ENCODE measurements around the gene NCOA7.
"Not testable (repeated sequence)": the region's sequence is repeated elsewhere in the genome, so short reads cannot be mapped to it uniquely, and the experiment has no call there.

NCOA7 gene

DNA sequence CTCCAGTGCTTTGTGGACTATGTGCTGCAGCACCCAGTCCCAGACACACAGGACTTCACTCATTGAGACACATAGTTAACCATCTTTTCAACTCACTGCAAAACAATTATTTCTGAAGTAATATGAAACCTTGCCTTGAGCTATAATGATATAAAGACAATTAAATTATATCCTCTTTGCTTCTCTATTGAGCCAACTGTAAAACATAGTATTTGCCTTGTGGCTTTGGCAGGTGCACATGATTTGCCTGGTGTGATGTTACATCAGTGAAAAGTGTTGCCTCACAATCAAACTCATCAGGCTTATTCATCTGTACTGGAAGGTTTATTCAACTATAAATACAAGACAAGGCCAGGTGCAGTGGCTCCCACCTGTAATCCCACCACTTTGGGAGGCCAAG is 80.6 kb downstream of the NCOA7 start:
- DNase-seq (ENCODE audit: low read depth): no peak

DNA sequence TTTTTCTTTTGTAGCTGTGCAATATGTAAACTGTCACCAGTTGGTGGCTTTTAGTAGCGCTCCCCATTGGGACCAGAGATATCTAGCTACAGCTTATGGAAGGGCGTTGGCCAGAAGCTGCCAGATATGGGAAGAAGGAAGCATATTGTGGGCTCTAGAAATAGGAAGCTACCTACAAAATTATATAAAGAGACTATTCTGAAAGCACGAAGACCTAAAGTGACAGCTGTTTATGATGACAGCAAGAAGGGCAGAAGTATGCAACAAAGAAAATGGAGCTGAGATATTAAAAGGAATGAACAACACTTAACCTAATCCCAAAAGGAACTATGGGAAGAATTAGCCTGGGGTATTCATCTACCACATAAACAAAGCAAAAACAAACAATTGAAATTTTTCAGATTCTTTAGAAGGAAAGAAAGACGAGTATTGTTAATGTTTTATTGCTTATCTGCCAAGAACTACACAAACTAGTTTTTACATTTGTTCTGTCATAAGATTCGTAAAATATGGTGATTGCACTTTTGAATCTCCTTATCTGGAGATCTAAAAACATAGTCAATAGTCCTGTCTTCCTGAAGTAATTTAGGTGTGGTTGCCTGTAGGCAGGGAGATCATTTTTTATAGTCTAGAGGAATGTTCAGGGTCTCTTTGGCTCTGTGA is 81.6 kb downstream of the NCOA7 start:
- no peak for DNase-seq (ENCODE audit: low read depth)

DNA sequence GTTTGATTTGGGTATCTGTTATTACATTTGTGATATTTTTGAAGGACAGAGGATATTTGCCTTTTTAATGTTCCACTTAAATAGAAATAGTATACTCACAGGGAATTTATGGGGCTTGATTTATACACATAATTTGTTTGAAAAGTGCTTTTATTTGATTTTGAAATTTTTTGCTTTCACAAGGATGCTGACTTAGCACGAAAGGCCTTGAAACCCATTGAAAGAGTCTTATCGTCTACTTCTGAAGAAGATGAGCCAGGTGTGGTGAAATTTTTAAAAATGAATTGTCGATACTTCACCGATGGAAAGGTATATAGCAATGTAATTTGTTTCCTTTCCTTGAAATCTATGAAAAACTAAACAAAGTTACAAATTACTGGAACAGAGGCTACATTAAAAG is 91.5 kb downstream of the NCOA7 start:
- no peak for DNase-seq (ENCODE audit: low read depth)

DNA sequence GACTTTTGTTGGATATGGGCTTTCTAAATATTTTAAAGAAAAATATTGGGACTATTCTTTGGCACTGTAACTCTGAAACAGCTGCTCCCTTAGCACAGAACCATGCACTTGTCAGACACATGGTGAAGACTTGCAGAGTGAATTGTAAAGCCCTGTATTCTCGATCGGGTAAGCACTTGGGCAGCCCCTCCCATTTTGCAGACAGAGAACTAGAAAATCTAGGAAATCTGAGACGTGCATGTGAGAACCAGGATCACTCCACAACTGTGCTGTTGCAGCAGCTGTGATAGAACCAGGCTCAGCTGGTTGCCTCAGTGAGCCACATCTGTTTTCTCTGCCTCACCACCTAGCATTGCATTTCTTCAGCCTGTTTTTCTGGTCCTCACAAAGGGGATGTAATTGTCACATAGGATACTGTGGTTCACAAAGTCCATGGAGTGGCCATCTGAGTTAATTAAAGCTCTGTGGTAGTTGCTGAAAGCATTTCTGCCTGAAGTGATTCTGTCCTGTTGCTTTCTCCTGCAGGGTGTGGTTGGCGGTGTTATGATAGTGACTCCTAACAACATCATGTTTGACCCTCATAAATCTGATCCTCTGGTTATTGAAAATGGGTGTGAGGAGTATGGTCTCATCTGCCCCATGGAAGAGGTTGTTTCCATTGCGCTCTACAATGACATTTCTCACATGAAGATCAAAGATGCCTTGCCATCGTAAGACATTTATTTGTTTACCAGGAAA is 94.0 kb downstream of the NCOA7 start:
- DNase-seq (ENCODE audit: low read depth): no peak

DNA sequence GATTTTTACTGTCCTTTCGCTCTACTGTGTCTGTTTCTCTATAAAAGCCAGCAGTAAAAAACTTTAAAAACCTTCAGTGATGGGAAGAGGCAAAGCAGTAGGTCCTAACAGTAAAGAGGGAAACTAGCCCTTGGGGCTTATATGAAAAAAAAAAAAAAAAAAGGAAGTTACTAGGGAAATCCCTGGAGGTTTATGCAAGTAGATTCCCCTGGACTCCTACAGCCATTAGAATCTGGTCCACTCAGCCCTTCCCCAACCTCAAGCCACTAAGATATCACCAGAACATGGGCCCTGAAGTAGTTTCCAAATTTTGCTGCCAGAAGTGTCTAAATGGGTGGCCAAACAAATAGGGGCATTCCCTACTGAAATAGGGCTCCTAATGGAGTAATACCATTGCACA is 95.3 kb downstream of the NCOA7 start:
- no peak for DNase-seq (ENCODE audit: low read depth)

DNA sequence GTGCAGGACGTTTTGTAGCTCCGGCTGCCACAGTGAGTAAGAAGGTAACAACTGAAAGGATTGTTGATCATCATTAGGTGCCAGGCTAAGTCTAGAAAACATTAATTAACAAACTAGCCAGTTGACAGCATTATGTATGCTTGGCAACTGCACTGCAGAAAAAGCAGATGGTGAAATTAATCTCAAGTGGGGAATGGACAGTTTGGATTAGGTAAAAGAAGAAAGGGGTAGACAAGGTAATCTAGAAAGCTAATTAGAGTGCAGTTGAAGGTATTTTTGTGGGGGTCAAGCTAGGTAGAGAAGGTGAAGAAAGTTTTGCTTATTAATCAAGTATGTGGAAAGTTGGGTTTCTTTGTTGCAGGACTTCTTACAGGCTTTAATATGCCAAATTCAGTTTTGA is 96.2 kb downstream of the NCOA7 start:
- DNase-seq (ENCODE audit: low read depth): no peak

DNA sequence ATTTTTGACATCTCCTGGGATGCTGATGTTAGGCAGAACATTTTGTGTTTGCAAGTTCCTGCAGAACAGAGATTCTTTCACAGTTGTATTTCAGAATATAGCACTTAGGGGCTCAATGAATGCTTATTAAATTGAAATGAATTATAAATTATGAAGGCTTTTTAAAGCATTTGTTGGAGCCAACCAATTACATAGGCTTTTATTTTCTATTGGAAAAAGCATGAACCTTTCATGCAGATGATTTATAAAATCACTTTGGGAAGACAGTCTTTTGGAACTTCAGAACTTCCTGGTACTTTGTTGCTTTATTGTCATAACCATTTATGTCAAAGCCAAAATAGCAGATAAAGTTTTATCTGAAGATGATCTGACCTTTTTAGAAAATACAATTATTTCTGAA is 96.6 kb downstream of the NCOA7 start:
- DNase-seq (ENCODE audit: low read depth): no peak

DNA sequence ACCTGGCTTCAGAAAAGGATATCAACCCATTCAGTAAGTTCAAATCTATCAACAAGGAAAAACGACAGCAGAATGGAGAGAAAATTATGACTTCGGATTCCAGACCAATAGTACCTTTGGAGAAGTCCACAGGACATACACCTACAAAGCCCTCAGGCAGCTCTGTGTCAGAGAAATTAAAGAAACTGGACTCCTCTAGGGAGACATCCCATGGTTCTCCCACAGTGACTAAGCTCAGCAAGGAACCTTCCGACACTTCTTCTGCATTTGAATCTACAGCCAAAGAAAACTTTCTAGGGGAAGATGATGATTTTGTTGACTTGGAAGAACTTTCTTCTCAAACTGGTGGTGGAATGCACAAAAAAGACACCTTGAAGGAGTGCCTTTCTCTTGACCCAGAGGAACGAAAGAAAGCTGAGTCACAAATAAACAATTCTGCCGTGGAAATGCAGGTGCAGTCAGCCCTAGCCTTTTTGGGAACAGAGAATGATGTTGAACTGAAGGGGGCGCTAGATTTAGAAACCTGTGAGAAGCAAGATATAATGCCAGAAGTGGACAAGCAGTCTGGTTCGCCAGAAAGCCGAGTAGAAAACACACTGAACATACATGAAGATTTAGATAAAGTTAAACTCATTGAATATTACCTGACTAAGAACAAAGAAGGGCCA is 98.4 kb downstream of the NCOA7 start:
- DNase-seq (ENCODE audit: low read depth): no peak

DNA sequence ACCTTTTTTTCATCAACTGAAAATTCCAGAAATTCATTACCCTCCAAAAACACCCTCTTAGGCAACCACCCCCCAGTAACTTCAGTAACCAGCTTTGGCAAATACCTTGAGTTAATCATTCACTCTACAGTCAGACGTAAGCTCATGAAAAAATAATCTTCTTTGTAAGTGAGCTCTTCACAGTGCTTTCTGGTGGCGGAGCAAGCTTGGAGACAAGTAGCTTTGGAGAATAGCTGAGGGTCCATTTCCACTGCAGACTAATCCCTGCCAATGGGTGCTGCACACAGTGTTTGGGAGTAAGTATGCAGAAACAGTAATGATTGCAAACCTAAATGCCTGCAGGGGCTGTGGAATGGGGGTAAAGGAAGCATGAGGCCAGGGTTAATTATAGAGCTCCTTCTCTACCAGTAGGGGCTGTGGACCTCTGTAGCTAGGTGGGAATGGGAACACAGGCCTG is 109.0 kb downstream of the NCOA7 start:
- DNase-seq (ENCODE audit: low read depth): no peak

DNA sequence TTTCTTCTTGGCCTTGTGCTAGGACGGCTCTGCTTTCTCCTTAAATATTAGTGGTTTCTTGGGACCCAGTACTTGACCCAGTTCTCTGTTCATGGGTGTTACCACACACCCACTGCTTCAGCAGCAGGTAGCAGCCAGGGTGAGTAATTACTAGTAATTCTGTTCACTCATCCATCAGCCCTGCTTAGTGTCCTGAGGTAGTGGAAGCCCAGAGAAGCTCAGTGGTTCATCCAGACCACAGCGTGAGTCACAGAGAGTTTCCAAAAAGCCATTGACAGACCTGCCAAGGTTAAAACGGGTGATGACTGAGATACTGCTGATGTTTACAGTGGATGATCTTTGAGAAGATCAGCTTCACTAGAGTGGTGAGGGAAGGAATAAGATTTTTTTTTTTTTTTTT is 114.1 kb downstream of the NCOA7 start:
- peak; percentile 14 for DNase-seq (ENCODE audit: low read depth)

DNA sequence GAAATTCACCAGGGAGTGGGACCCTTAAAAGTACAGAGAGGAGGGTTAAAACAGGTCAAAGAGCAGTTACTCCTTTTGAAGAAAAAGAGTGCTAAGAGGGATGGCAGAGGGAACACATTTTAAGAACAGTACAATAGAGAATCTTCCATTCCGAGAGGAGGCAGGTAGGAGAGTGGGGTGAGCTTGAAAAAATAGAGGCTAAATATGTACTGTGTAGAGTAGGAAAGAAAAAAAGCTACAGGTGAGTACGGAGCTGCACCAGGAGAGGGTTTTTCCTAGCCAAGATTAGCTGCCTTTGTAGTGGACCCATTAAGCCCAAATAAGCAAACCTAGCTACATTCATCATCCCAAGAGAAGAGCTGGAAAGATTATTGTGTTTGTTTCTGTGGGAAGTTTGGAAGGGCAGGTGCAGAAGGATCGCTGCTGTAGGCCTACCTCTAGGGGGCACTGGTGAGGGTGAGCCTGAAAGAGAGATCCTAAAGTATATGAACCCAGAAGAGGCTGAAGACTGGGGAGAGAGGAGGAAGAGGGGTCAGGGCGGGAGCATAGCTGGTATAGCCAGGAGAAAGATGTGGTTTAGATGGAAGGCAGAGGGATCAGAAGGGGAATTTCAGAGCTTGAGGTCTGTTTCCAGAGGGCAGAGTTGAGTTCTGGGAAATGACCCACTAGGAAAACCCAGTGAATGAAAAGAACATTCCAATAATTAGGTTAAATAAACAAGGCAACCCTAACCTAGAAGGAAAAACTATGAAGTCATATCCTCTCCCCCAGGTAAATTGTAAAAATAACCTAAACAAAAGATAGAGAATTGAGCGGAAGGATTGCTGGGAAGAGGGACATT is 115.6 kb downstream of the NCOA7 start:
- DNase-seq (ENCODE audit: low read depth): no peak

DNA sequence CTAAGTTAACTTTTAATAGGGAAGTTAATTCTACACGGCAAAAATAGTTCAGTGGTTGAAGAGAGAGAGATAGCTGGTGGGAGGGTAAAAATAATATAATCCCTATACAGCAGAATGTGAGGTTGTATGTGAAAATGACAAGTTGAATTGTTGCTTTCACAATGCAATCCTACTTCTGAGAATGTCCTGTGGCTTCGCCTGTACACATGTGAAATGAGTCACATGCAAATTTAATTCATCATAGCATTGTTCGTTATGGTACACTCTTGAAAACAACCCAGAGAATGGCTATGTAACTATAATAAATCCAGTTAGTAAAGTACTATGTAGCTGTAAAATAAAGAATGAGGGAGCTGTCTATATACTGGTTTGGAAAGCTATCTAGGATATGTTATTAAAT is 119.8 kb downstream of the NCOA7 start:
- DNase-seq (ENCODE audit: low read depth): no peak

DNA sequence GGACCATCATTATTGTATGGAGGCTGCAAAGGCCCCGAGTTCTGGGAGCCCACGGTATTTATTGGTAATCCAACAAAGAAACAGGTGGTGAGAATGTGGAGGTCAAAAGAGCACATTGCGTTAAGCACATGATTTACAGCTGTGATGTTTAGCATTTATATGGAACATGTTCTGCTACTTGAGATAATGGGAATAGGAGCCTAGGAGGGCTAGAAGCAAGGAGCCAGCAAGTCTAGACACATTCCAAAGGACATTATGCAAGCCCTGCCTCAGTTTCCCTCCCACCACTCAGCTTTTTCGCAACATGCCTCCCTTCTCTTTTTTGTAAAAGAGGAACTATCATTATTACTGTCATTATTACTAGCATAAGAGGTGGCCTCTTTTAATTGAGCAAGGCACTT is 120.3 kb downstream of the NCOA7 start:
- not testable (repeated sequence) for DNase-seq (ENCODE audit: low read depth)

DNA sequence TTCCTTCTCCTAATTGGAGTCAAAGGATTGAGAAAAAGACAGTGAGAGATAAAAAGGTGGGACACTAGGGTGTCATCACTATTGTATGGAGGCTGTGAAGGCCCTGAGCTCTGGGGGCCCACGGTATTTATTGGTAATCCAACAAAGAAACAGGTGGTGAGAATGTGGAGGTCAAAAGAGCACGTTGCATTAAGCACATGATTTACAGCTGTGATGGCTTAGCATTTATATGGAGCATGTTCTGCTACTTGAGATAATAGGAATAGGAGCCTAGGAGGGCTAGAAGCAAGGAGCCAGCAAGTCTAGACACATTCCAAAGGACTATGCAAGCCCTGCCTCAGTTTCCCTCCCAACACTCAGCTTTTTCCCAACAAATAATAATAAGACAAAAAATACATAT is 121.7 kb downstream of the NCOA7 start:
- DNase-seq (ENCODE audit: low read depth): not testable (repeated sequence)

DNA sequence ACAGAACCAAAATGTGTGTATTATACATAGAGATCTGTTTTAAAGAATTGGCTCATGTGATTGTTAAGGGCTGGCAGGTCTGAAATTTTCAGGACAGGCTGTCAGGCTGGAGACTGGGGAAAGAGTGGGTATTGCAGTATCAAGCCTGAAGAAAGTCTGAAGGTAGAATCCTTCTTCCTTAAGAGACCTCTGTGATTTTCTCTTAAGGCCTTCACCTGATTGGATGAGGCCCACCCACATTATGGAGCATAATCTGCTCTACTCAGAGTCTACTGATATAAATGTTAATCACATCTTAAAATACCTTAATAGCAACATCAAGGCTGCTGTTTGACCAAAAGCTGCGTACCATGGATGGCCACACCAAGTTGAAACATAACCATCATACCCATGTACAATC is 122.4 kb downstream of the NCOA7 start:
- DNase-seq (ENCODE audit: low read depth): no peak

DNA sequence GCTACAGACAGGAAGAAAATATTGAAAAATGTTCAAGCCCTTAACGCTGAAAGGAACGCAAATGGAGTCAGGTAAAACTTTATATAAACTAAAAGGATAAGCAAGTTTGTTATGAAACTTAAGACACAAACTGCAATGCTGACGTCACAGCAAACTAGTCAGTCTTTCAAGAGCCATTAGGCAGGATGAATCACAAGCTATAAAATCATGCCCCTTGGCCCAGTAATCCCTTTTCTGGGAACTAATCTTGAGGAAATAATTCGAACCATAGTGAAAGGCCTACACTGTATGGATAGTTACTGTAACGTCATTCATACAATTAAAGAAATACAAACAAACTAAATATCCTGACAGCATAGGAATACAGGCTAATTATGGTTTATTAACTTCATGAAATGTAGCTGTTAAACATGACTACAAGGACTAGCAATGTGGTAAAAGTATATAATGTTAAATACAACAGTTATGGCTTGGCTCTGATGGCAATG is 123.1 kb downstream of the NCOA7 start:
- DNase-seq (ENCODE audit: low read depth): no peak

DNA sequence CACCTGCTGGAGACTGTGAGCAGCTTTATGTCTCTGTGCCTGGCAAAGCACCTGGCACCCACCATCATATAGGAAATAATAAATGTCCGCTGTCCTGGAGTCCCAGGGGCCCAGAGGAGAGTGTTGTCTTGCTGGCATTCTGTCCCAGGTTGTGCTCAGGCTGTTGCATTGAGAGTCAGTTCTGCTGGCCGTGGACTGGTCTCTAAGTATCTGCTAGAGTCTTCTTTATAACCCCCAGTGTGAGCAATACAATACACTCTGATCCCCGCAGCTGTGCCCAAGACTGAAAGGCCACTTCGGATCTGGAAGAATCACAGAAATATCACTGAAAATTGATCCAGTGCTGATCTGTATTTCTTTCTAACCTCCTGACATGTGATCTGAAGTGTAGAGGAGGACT is 127.5 kb downstream of the NCOA7 start:
- DNase-seq (ENCODE audit: low read depth): no peak

DNA sequence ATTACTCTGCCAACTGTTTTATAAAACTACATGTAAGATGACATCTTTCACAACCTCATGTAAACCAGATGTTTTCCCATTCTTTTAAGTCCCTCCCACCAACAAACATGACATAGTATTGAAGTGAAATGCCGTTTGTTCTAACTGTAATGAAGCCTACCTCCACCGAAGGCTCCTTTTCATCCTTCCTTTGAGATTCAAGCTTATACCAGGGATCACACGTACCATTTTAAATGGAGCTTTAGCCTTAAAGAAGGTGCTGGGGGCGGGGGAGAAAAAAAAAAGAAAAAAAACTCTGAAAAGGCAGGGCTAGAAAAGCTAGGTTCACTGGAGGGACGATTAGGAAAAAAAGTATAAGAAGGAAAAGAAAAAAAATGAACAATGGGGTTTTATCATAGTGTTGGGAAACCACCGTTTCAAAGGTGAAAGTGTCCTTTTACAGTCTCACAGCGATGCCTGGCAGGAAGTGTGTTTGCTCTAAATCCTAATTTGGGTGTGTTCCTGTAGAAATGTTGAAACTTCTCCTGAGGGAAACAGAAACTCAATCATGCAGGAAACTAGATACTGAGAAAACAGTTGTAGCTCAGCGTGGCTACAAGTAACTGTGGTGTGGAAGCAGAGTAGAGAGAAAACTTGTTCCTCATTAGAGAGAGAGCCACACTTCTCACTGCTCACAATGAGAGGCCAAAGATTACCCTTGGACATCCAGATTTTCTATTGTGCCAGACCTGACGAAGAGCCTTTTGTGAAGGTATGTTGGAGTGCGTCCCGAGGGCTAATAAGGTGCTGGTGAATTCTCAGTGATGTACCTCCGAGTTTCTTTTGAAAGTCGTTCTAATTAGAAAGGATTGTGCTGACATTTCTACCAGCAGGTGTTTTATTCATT is 128.2 kb downstream of the NCOA7 start:
- DNase-seq (ENCODE audit: low read depth): no peak

DNA sequence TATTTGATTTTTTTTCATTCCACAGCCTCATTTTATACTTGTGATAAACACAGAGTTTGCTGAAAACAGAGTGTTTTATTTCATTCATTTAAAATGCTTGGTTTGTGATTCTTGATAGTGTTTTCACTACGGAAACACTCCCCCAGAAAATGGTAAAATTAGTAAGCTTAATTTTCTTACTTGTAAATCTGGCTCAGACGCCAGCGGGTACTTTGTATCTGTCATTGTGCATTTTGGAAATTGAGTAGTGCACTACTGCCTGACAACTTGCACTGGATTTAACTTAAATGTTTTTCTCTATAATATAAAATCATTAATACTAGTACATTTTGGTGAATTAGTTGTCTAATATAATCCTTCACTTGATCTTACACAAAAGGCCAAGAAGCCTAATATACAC is 128.9 kb downstream of the NCOA7 start:
- DNase-seq (ENCODE audit: low read depth): no peak

DNA sequence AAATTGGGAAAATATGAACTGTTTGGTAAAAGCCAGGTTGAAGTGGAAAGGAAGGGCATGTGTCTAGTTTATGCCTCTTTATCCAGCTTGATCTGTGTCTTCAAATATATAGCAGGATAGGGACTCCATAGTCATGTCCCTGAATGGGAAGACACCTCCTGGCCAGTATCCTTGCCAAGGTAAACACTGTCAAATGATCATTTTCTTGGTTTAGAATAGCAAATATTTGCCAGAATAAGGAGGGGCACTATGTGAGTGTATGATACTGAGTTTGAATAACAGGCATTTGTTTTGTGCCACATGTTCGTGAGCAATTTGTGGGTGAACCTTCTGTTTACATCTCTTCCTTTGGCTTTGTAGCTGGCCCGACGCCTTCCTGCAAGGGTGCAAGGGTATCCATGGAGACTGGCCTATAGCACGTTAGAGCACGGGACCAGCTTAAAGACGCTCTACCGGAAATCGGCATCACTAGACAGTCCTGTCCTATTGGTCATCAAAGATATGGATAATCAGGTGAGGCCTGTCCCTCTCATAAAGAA is 131.6 kb downstream of the NCOA7 start:
- no peak for DNase-seq (ENCODE audit: low read depth)

DNA sequence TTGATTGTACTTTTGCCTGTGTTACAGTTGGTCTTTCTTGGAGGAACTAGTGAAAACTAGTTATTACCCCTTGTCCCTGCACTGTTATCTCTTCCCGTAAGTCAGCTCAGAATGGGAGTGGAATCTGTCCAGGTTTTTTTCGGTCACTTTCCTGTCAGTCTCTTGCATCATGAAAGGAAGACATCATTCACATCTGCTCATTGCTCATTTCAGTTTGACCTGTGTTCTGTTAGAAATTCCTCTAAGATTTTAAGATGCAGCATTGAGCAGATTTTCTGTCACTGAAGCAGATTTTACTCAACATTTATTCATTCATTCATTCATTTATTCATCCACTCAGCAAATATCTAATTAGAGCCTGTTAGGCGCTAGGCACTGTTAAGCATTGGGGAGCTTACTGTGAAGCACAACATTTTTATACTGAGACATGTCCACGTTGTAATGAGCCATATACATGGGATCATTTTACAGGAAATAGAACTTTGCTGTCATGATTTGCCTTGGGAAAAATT is 132.7 kb downstream of the NCOA7 start:
- no peak for DNase-seq (ENCODE audit: low read depth)
